ENCODE data around the gene GPC5. TPM values are rescaled to one million over a fixed set of nuclear protein-coding genes. Genes with fewer than 3 reads are reported as not detected.
A peak's percentile ranks its signal among the peaks of the same experiment; 100 is the strongest.

The GPC5 gene
- total and polyA plus RNA-seq, 3 experiments from 2014 or later, result 0.08 to 0.39 (median 0.13) TPM

GRCh38 chr13:92164822-92165221 lies 766.4 kb downstream of the GPC5 start:
- Mint-ChIP-seq H3K36me3 (no peaks in the 10 kb centered on the region), H3K9me3 (peaks cover 0 to 9% (median 0%) of the 10 kb centered on the region in 5 donors), H3K27me3 (no peaks in the 10 kb centered on the region), H3K27ac (no peak overlapping the region), H3K4me3 (no peak overlapping the region), H3K4me1 (no peaks in the 10 kb centered on the region)
- H3K27me3 ChIP-seq (ENCODE audit: insufficient read depth, low read length, poor library complexity, severe bottlenecking), result no peaks in the 10 kb centered on the region
- H3K4me3 ChIP-seq (ENCODE audit: low read length), result no peak overlapping the region
- no peak overlapping the region for H3K27ac ChIP-seq (ENCODE audit: low read depth, low read length)
- no peak for DNase-seq
- CTCF ChIA-PET, result no interaction called here
- no peaks in the 10 kb centered on the region for H3K36me3 ChIP-seq (ENCODE audit: insufficient read depth, low read length)
- no peaks in the 10 kb centered on the region for H3K9me3 ChIP-seq (ENCODE audit: low read length)
- no peaks in the 10 kb centered on the region for H3K4me1 ChIP-seq (ENCODE audit: insufficient read depth, low read length)
- POLR2A ChIA-PET, result no interaction called here

- Mint-ChIP-seq H3K27ac (no peak overlapping the region), H3K9me3 (peaks cover 0 to 4% (median 2%) of the 10 kb centered on the region in 5 donors), H3K4me1 (no peaks in the 10 kb centered on the region), H3K27me3 (no peaks in the 10 kb centered on the region), H3K36me3 (no peaks in the 10 kb centered on the region), H3K4me3 (no peak overlapping the region)
- ChIA-PET CTCF (no interaction called here), POLR2A (no interaction called here)
- no peak for DNase-seq
- Histone ChIP-seq H3K27ac (ENCODE audit: low read depth, low read length) (no peak overlapping the region), H3K36me3 (ENCODE audit: insufficient read depth, low read length) (no peaks in the 10 kb centered on the region), H3K4me3 (ENCODE audit: low read length) (no peak overlapping the region), H3K27me3 (ENCODE audit: insufficient read depth, low read length, poor library complexity, severe bottlenecking) (no peaks in the 10 kb centered on the region), H3K9me3 (ENCODE audit: low read length) (no peaks in the 10 kb centered on the region), H3K4me1 (ENCODE audit: insufficient read depth, low read length) (no peaks in the 10 kb centered on the region)
Observed at GRCh38 chr13:92172191-92172590, 773.8 kb downstream of the GPC5 start.

DNA sequence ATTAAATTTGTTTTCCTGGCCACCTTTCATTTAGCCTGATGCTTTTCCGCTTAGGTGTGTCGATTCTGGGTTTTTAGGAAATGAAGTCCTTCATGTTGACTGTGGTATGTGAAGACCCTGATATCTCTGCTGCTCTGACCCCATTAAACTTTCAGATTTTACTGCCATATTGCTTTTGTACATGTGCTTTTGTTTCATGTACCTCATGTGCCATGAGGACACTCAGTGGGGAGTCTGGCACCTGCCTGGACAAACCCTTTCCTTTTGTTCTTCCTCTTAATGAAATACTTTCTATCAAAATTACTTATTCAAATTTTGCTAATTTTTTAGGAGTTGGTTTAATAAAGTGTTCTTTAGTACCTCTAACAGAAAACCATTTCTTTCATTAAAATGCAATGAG lies 774.8 kb downstream of the GPC5 start:
- Histone ChIP-seq H3K27ac (ENCODE audit: low read depth, low read length) (no peak overlapping the region), H3K27me3 (ENCODE audit: insufficient read depth, low read length, poor library complexity, severe bottlenecking) (no peaks in the 10 kb centered on the region), H3K9me3 (ENCODE audit: low read length) (no peaks in the 10 kb centered on the region), H3K4me3 (ENCODE audit: low read length) (no peak overlapping the region), H3K4me1 (ENCODE audit: insufficient read depth, low read length) (no peaks in the 10 kb centered on the region), H3K36me3 (ENCODE audit: insufficient read depth, low read length) (no peaks in the 10 kb centered on the region)
- no peaks in the 10 kb centered on the region for H3K4me1 Mint-ChIP-seq
- ChIA-PET CTCF (no interaction called here), POLR2A (no interaction called here)
- H3K27ac Mint-ChIP-seq, result no peak overlapping the region
- no peak overlapping the region for H3K4me3 Mint-ChIP-seq
- H3K9me3 Mint-ChIP-seq, result peaks cover 0 to 4% (median 2%) of the 10 kb centered on the region in 5 donors
- H3K36me3 Mint-ChIP-seq, result no peaks in the 10 kb centered on the region
- no peaks in the 10 kb centered on the region for H3K27me3 Mint-ChIP-seq
- no peak for DNase-seq

- no peak overlapping the region for H3K27ac ChIP-seq (ENCODE audit: low read depth, low read length)
- no peaks in the 10 kb centered on the region for H3K27me3 Mint-ChIP-seq
- no peak overlapping the region for H3K4me3 ChIP-seq (ENCODE audit: low read length)
- H3K4me1 ChIP-seq (ENCODE audit: insufficient read depth, low read length), result no peaks in the 10 kb centered on the region
- H3K9me3 ChIP-seq (ENCODE audit: low read length), result no peaks in the 10 kb centered on the region
- H3K36me3 ChIP-seq (ENCODE audit: insufficient read depth, low read length), result no peaks in the 10 kb centered on the region
- DNase-seq, result no peak
- H3K9me3 Mint-ChIP-seq, result peaks cover 0 to 4% (median 2%) of the 10 kb centered on the region in 5 donors
- POLR2A ChIA-PET, result no interaction called here
- H3K27me3 ChIP-seq (ENCODE audit: insufficient read depth, low read length, poor library complexity, severe bottlenecking), result no peaks in the 10 kb centered on the region
- H3K4me1 Mint-ChIP-seq, result no peaks in the 10 kb centered on the region
- no peak overlapping the region for H3K4me3 Mint-ChIP-seq
- H3K27ac Mint-ChIP-seq, result no peak overlapping the region
- CTCF ChIA-PET, result no interaction called here
- no peaks in the 10 kb centered on the region for H3K36me3 Mint-ChIP-seq
Observed at GRCh38 chr13:92175330-92175729, 776.9 kb downstream of the GPC5 start.

GRCh38 chr13:92177966-92178365 lies 779.5 kb downstream of the GPC5 start:
- Histone ChIP-seq H3K4me3 (ENCODE audit: low read length) (no peak overlapping the region), H3K36me3 (ENCODE audit: insufficient read depth, low read length) (no peaks in the 10 kb centered on the region), H3K27me3 (ENCODE audit: insufficient read depth, low read length, poor library complexity, severe bottlenecking) (no peaks in the 10 kb centered on the region), H3K9me3 (ENCODE audit: low read length) (no peaks in the 10 kb centered on the region), H3K27ac (ENCODE audit: low read depth, low read length) (no peak overlapping the region), H3K4me1 (ENCODE audit: insufficient read depth, low read length) (no peaks in the 10 kb centered on the region)
- no peak overlapping the region for H3K27ac Mint-ChIP-seq
- H3K9me3 Mint-ChIP-seq, result peaks cover 0 to 4% (median 0%) of the 10 kb centered on the region in 5 donors
- CTCF ChIA-PET, result no interaction called here
- H3K27me3 Mint-ChIP-seq, result peaks cover 0 to 2% of the 10 kb centered on the region in 2 donors
- no peak for DNase-seq
- no peaks in the 10 kb centered on the region for H3K36me3 Mint-ChIP-seq
- H3K4me3 Mint-ChIP-seq, result no peak overlapping the region
- H3K4me1 Mint-ChIP-seq, result no peaks in the 10 kb centered on the region
- POLR2A ChIA-PET, result no interaction called here

DNA sequence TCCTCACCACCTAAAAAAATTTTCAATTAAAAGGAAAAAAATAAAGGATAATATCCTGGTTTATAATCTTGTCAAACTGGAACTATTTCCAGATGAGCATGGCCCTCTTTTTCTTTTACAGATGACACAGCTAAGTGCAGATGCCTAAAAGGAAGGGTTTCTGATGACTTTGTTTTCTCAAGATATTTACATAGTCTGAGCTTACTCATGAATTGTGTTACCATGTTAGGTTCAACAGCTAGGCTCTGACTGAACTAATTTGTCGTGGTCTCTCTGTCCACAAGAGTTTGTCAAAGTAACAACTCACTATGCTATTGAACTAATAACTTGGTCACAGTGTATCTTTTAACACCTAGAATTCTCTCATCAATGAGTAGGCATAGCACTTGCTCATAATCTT lies 780.8 kb downstream of the GPC5 start:
- H3K27me3 ChIP-seq (ENCODE audit: insufficient read depth, low read length, poor library complexity, severe bottlenecking), result no peaks in the 10 kb centered on the region
- no peaks in the 10 kb centered on the region for H3K36me3 ChIP-seq (ENCODE audit: insufficient read depth, low read length)
- H3K27ac ChIP-seq (ENCODE audit: low read depth, low read length), result no peak overlapping the region
- no peaks in the 10 kb centered on the region for H3K4me1 ChIP-seq (ENCODE audit: insufficient read depth, low read length)
- ChIA-PET POLR2A (no interaction called here), CTCF (no interaction called here)
- no peaks in the 10 kb centered on the region for H3K36me3 Mint-ChIP-seq
- no peaks in the 10 kb centered on the region for H3K9me3 Mint-ChIP-seq
- no peak for DNase-seq
- H3K9me3 ChIP-seq (ENCODE audit: low read length), result no peaks in the 10 kb centered on the region
- no peak overlapping the region for H3K4me3 Mint-ChIP-seq
- H3K4me1 Mint-ChIP-seq, result no peaks in the 10 kb centered on the region
- H3K27ac Mint-ChIP-seq, result no peak overlapping the region
- H3K27me3 Mint-ChIP-seq, result peaks cover 0 to 2% of the 10 kb centered on the region in 2 donors
- H3K4me3 ChIP-seq (ENCODE audit: low read length), result no peak overlapping the region

- Histone ChIP-seq H3K9me3 (ENCODE audit: low read length) (no peaks in the 10 kb centered on the region), H3K4me3 (ENCODE audit: low read length) (no peak overlapping the region), H3K27me3 (ENCODE audit: insufficient read depth, low read length, poor library complexity, severe bottlenecking) (no peaks in the 10 kb centered on the region), H3K36me3 (ENCODE audit: insufficient read depth, low read length) (no peaks in the 10 kb centered on the region), H3K27ac (ENCODE audit: low read depth, low read length) (no peak overlapping the region), H3K4me1 (ENCODE audit: insufficient read depth, low read length) (no peaks in the 10 kb centered on the region)
- no peak overlapping the region for H3K4me3 Mint-ChIP-seq
- peaks cover 0 to 2% (median 0%) of the 10 kb centered on the region in 5 donors for H3K9me3 Mint-ChIP-seq
- peak in 1 of 5 donors; percentile 17 for DNase-seq
- H3K27ac Mint-ChIP-seq, result no peak overlapping the region
- H3K27me3 Mint-ChIP-seq, result no peaks in the 10 kb centered on the region
- CTCF ChIA-PET, result interaction anchor here (0.6 kb wide), 1 partner anchor 11 kb away, joined by 3 read pairs; no protein-coding TSS in a partner anchor
- POLR2A ChIA-PET, result no interaction called here
- H3K36me3 Mint-ChIP-seq, result no peaks in the 10 kb centered on the region
- H3K4me1 Mint-ChIP-seq, result no peaks in the 10 kb centered on the region
Observed at GRCh38 chr13:92187378-92187989, 789.1 kb downstream of the GPC5 start.

- no peaks in the 10 kb centered on the region for H3K9me3 ChIP-seq (ENCODE audit: low read length)
- DNase-seq, result no peak
- H3K27ac ChIP-seq (ENCODE audit: low read depth, low read length), result no peak overlapping the region
- Mint-ChIP-seq H3K36me3 (no peaks in the 10 kb centered on the region), H3K4me1 (no peaks in the 10 kb centered on the region), H3K4me3 (no peak overlapping the region), H3K27ac (no peak overlapping the region), H3K27me3 (no peaks in the 10 kb centered on the region), H3K9me3 (peaks cover 0 to 2% (median 0%) of the 10 kb centered on the region in 5 donors)
- POLR2A ChIA-PET, result no interaction called here
- no peaks in the 10 kb centered on the region for H3K36me3 ChIP-seq (ENCODE audit: insufficient read depth, low read length)
- H3K4me3 ChIP-seq (ENCODE audit: low read length), result no peak overlapping the region
- CTCF ChIA-PET, result no interaction called here
- H3K4me1 ChIP-seq (ENCODE audit: insufficient read depth, low read length), result no peaks in the 10 kb centered on the region
- H3K27me3 ChIP-seq (ENCODE audit: insufficient read depth, low read length, poor library complexity, severe bottlenecking), result no peaks in the 10 kb centered on the region
Observed at GRCh38 chr13:92188574-92188973, 790.2 kb downstream of the GPC5 start.
